HG03097 (cell line): ENCODE measurements around the gene SDK2.

Experiments used
- ATAC-seq: cut with Tn5 transposase; IDR thresholded peaks from one replicate; pipeline ENCODE4 v1.9.1; 2021; ENCODE audit not compliant: unreplicated experiment, low FRiP score

Gene SDK2

GRCh38 chr17:73400915-73401545 lies 243.2 kb downstream of the SDK2 start:
- no peak for ATAC-seq

DNA sequence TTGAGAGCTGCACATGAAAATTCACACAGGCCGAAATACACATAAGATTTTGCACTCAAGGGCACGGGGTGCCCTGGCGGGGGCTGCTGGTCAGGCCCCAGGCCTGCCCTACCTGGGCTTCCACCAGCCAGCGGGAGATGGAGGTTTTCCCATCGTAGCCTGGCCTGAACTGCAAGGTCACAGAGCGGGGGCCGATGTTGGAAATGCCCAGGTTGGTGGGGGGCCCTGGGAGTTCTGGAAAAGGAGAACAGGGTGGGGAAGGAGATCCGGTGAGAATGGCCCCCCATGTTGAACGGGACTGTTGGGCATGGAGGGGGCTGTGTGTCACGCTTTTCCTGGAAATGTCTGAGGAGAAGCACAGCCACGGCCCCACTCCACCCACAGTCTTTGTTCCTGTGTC lies 245.2 kb downstream of the SDK2 start:
- no peak for ATAC-seq

DNA sequence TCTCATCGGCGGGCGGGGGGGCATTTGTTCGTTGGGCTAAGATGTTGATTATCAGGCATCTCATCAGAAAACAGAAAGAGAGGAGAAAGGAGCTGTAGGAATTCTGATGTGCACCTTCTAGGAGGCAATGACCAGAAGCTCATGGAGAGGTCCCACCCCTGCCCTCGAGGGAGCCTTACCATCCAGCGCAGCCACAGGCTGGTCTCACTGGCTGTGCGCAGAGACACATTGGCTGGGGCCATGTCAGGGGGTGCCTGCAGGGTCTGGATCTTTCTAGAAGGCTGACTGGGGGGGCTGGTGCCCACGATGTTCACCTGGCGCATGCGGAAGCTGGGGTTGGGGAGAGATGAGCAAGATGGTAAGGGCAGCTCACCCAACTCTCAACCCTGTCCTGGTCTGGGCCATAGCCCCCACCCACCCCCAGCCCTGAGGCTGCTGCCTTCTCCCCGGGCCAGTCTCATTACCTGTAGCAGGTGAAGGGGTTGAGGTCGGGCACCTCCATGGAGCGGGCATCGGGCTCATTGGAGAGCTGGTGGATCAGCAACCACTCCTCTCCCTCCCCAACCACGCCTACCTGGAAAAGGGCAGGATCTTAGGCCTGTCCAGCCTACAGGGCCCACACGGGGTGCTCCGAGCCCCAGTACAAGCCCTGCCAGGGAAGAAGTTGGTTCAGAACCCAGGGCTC lies 246.2 kb downstream of the SDK2 start:
- ATAC-seq: no peak

DNA sequence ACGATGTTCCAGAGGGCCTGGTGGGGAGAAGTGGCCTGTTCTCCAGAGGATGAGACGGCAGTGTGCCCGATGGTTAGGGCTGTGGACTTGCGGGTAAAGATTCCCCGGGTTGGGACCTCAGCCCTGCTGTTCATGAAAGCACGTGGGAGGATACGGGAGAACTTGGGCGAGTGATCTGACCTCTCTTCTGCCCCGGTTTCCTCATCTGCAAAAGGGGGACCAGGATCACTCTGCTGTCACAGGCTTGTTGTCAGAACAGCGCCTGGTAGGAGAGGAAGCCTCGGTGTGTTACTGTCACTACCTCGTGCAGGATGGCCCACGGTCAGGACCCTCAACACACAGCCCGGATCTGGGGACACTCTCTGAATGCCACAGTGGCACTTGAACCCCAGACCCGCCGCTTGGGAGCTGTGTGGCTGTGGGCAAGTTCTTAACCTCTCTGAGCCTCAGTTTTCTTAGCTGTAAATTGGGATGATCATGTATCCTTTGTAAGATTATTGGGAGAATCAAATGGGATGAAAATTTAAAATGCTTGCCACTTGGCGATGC lies 246.9 kb downstream of the SDK2 start:
- ATAC-seq: no peak

GRCh38 chr17:73396431-73397277 lies 247.6 kb downstream of the SDK2 start:
- ATAC-seq: no peak

DNA sequence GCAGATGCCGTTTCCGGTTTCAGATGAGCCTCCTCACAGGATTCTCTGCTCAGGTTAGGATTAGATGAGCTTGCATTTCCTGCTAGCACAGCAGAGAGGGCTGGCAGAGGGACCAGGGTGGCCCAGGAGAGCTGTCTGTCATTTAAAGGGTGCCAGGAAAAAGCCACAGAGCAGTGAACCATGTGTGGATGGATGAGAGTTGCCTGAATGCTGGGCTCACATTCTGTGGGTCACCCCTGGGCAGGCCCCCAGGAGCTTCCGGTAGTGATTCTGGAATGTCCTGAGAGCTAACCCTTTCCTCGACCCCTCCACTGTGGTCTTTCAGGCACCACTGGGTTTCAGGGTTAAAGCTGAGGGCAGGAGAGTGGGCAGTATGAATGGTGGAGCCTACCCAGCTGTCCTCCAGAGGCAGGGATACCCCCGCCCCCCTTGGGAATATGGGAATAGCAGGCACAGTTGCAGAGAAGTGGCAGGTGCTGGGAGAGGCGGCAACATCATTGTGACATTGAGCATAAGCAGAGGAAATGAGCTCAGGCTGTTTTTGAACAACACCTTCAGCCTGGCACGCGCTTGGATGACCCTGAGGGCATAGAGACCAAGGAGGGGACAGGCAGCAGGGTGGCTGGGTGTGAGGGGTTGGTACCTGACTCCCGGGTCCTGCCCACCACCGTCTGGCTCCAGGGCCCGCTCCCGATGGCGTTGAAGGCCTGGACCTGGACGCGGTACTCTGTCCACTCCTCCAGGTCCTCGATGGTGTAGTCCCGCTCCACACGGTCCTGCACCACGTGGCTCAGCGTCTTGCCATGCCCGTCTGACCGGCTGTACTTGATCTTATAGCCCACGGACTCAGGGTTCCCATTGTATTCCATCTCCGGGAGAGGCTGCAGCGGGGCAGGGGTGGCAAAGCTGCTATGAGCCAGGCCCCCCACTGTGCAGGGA lies 249.5 kb downstream of the SDK2 start:
- ATAC-seq: no peak

- ATAC-seq: no peak
Measured at GRCh38 chr17:73393962-73394361, 250.3 kb downstream of the SDK2 start.

GRCh38 chr17:73393381-73393780 lies 250.9 kb downstream of the SDK2 start:
- ATAC-seq: no peak

DNA sequence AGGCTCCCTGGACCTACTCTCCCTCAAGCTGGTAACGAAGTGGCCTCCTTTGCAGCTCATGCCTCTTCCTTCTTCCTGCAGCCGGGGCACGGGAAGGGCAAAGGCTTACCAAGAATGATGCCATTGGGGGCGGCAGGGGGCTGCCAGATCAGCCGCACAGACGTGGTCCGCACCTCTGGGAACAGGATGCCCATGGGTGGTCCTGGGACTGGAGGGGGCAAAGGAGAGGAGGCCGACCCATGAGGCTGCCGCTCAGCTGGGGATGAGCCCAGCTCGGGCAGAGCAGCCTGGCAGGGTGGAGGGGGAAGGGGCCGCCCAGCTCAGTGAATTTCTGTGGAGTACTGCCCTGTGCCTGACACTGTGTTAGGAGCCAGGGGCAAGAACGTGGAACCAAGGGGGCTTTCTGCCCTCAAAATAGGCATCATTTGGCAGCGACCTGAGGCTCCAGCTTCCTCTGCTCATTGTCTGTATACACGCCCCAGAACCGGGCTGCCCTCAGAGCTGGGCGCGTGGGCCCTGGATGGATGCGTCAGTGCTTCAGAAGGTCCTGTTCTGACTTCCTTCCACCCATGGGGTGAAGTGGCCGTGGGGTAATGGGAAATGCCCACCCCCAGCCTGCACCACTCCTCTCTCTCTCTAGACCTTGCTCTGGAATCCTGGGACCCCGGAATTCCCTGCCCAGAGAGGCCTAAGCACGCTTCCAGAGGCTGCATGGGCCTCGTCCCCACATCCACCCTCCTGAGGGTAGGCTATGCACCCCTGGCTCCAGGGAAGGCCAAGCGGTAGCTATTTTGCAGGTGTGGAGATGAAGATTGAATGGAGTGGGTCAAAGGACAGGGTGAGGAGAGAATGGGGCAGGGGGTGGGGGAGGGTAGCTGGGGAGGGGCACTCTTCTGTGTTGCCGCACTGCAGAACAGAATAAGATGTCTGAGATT lies 252.6 kb downstream of the SDK2 start:
- ATAC-seq: no peak

- no peak for ATAC-seq
Measured at GRCh38 chr17:73390851-73391250, 253.4 kb downstream of the SDK2 start.

- no peak for ATAC-seq
Measured at GRCh38 chr17:73390221-73390620, 254.0 kb downstream of the SDK2 start.

DNA sequence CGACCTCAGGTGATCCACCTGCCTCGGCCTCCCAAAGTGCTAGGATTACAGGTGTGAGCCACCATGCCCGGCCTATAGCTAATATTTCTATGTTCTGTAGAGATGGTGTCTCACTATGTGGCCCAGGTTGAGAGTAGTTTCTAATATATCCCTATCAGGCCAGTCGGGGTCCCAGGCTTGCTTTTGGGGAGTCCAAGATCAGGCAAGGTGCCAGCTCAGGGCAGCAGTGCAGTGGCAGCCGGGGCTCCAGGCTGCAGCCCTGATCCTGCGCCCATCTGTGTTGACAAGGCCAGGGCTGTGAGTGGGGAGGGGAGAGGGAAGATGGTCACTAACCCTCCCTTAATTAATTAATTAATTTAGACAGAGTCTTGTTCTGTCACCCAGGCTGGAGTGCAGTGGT lies 254.8 kb downstream of the SDK2 start:
- ATAC-seq: no peak

DNA sequence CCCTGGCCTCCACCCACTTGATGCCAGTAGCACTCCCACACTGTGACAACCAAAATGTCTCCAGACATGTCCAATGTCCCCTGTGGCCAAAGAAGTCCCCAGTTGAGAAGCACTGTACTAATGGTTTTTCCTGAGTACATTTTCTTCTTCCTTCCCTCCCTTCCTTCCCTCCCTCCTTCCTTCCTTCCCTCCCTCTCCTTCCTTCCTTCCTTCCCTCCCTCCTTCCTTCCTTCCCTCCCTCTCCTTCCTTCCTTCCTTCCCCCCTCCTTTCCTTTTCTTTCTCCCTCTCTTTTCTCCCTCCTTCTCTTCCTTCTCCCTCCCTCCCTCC lies 255.7 kb downstream of the SDK2 start:
- ATAC-seq: no peak

DNA sequence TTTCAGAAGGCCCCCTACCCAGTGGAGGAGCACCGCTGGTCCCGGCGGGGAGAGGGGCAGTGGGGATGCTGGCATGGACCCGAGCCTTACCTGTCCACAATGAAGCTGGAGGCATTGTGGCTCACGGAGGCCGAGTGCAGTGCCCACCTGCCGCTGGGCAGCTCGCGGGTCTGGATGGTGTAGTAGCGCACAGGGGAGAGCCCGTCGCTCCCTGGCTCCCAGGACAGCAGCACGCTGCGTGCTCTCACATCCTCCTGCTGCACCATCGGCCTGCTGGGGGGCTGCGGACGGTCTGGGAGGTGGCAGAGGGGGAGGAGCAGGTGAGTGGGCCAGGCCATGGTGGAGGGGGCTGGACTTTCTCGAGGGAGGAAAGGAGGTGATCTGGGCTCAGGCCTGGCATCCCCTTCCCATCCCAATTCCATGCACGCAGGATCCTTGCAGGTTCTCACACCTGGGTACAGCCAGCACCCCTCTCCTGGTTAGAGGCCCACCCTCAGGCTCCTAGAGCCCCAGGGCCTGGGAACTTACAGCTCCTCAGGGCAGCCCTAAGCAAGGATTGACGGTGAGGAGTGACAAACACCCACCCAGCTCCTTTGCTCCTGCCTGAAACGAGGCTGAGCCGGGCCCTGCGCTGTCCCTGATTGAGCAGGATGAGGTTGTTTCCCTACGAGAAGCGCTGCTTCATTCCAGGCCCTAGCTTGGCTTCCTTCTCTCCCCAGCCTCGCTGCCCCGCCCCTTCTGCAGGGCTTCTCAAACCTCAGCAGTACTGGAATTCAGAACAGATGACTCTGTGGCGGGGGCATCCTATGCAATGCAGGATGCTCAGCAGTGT lies 256.3 kb downstream of the SDK2 start:
- no peak for ATAC-seq

DNA sequence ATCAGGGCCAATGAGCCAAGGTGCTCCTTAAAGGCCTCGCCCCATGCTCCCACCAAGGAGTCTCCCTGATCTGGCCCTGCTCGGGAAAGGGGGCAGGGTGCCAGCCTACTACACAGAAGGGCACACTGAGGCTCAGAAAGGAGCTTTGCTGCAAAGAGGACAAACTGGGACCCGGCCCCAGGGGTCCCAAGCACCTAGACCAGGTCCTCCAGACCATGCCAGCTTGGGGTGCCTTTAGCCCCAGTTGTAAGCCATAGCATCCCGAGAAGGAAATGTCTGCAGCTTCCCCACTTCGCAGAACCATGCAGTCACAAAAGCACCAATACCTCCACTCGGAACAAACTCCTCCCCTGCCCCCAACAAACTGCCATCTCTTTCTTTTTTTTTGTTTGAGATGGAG lies 257.7 kb downstream of the SDK2 start:
- no peak for ATAC-seq

DNA sequence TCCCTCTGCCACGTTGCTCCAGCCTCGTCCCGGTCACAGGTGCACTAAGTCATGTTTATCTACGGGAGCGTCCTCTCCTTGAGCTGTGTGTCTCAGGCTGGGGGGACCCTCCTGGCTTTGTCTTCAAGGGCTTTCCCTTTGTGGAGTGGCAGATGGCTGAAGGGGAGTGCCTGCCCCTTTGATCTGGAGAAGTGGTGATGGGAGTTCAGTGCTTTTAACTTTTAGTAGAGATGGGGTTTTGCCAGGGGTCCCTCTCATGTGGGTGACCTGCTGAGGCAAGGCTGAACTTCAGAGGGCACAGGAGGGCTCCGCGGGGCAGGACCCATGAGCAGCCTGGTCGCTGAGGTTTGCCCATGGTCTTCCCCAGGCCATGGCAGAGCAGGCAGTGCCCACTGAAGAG lies 259.3 kb downstream of the SDK2 start:
- ATAC-seq: no peak

GRCh38 chr17:73380439-73381106 lies 263.7 kb downstream of the SDK2 start:
- ATAC-seq: no peak

DNA sequence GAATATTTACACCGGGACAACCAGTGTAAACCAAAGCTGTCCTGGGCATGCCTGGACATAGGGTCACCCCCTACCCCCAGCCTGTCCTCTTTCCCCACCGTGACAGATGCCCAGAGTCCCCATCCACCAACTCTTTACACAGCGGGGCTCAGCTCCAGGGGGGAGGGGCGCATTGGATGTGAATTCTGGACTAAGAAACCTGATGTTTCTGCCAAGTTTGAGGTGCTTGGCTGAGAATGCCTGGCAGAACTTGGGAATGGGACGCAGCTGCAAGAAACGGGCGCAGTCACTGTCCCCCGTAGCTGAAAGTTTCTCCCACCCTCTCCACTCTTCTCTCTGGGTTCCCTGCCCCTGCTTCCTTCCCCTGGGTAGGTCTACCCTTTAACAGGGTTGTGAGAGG lies 264.4 kb downstream of the SDK2 start:
- no peak for ATAC-seq
